Activated CD8-positive, alpha-beta T cell treated with anti-CD3 and anti-CD28 coated beads for 36 hours (primary cell): ENCODE measurements around the gene RAB37. TPM values are rescaled to one million over a fixed set of nuclear protein-coding genes. Genes with fewer than 3 reads are reported as not detected.

Experiments
- ATAC-seq: fragments of 200-7000 bp; cut with Tn5 transposase; one replicate; pipeline ENCODE4 v1.10.0; 2021; ENCODE audit warnings: mild to moderate bottlenecking, moderate library complexity
- CTCF ChIA-PET: fragments of 350-600 bp; sonication (Branson Sonifier 250); formaldehyde crosslinking; loops from one replicate; lab custom pipeline; 2021; ENCODE audit warnings: antibody characterized with exemption; lab: Charles Lee
- POLR2A ChIA-PET: fragments of 350-600 bp; sonication (Branson Sonifier 250); formaldehyde crosslinking; loops from one replicate; lab custom pipeline; 2021; ENCODE audit warnings: antibody characterized with exemption; lab: Charles Lee
- DNase-seq: peaks from one replicate; pipeline ENCODE4 v3.0.0-alpha.2; 2020
- H3K27ac Mint-ChIP-seq: one replicate; pipeline ENCODE4 v1.8.0; 2021; ENCODE audit warnings: mild to moderate bottlenecking, mixed read lengths
- H3K27me3 Mint-ChIP-seq: one replicate; pipeline ENCODE4 v1.8.0; 2021; ENCODE audit warnings: mixed read lengths
- H3K36me3 Mint-ChIP-seq: one replicate; pipeline ENCODE4 v1.8.0; 2021; ENCODE audit warnings: low read depth, mixed read lengths
- H3K4me1 Mint-ChIP-seq: one replicate; pipeline ENCODE4 v1.8.0; 2021; ENCODE audit warnings: low read depth, mixed read lengths
- H3K4me3 Mint-ChIP-seq: one replicate; pipeline ENCODE4 v1.8.0; 2021; ENCODE audit warnings: mild to moderate bottlenecking, moderate library complexity, mixed read lengths
- H3K9me3 Mint-ChIP-seq: one replicate; pipeline ENCODE4 v1.8.0; 2021; ENCODE audit warnings: mixed read lengths
- intact Hi-C: fragments of 100-400 bp; cut with micrococcal nuclease; formaldehyde crosslinking; loops from one replicate; pipeline ENCODE4 v1.10.0; 2022
- total RNA-seq, 2 experiments: library from RNA; stranded (reverse); gene quantifications; one replicate each; pipeline ENCODE4 v1.2.3, GENCODE V29; 2021
- TF ChIP-seq, protein P1 (sequence below): fragments of 200-600 bp; IDR thresholded peaks from one replicate; pipeline ENCODE4 v1.8.0; 2022; ENCODE audit warnings: antibody characterized with exemption, mild to moderate bottlenecking

The RAB37 gene
- total RNA-seq, 2 experiments from 2014 or later, result 6.6 to 6.7 TPM

DNA sequence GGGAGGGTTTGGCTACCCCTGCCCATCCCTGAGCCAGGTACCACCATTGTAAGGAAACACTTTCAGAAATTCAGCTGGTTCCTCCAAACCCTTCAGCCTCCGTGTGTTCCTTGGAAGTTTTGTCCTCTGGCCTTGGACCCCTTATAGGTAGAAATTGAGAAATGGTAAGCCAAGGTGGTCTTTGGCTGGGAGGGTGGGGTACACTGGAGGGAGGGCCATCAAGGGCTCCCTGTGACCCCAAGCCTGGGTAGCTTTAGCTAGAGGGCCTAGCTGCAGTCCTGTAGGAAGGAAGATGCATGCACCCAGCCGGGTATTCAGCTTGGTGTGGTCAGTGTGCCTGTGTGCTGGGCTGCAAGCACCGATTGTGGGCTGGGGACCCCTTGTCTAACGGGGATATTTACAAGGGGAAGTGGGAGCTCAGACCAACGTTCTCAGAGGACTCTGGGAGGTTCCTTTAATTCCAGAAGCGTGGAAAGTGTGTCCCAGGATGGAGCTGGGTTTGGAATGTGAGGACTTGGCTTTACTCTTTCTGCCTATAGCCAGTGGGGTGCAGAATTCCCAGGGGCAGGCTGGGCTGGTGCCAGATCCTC is 32.3 kb downstream of the RAB37 start:
- Mint-ChIP-seq H3K9me3 (no peaks in the 10 kb centered on the region), H3K36me3 (peaks cover 48% of the 10 kb centered on the region), H3K4me1 (peaks cover 26% of the 10 kb centered on the region), H3K4me3 (no peak overlapping the region), H3K27me3 (no peaks in the 10 kb centered on the region), H3K27ac (peak overlapping the region; percentile 52)
- no peak for DNase-seq
- intact Hi-C loops, result no loop called here
- TF ChIP-seq, protein P1, sequence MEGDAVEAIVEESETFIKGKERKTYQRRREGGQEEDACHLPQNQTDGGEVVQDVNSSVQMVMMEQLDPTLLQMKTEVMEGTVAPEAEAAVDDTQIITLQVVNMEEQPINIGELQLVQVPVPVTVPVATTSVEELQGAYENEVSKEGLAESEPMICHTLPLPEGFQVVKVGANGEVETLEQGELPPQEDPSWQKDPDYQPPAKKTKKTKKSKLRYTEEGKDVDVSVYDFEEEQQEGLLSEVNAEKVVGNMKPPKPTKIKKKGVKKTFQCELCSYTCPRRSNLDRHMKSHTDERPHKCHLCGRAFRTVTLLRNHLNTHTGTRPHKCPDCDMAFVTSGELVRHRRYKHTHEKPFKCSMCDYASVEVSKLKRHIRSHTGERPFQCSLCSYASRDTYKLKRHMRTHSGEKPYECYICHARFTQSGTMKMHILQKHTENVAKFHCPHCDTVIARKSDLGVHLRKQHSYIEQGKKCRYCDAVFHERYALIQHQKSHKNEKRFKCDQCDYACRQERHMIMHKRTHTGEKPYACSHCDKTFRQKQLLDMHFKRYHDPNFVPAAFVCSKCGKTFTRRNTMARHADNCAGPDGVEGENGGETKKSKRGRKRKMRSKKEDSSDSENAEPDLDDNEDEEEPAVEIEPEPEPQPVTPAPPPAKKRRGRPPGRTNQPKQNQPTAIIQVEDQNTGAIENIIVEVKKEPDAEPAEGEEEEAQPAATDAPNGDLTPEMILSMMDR, result no peak
- ChIA-PET POLR2A (interaction anchor here (1.3 to 2.3 kb wide), 2 partner anchors 9 to 27 kb away, joined by 3 to 6 read pairs; no protein-coding TSS in a partner anchor), CTCF (interaction anchor here (1.1 to 8.9 kb wide), 7 partner anchors 10 to 112 kb away, joined by 10 to 110 read pairs (median 15); partner anchors contain the start of gene RAB37)
- ATAC-seq, result no peak

GRCh38 chr17:74769856-74770497 is 32.9 kb downstream of the RAB37 start:
- peaks cover 26% of the 10 kb centered on the region for H3K4me1 Mint-ChIP-seq
- CTCF ChIA-PET, result interaction anchor here (1.1 to 8.9 kb wide), 9 partner anchors 10 to 113 kb away, joined by 10 to 110 read pairs (median 15); partner anchors contain the start of gene RAB37
- H3K9me3 Mint-ChIP-seq, result no peaks in the 10 kb centered on the region
- TF ChIP-seq, protein P1, result no peak
- no peak for DNase-seq
- intact Hi-C loops, result no loop called here
- H3K27ac Mint-ChIP-seq, result peak overlapping the region; percentile 52
- no peaks in the 10 kb centered on the region for H3K27me3 Mint-ChIP-seq
- H3K4me3 Mint-ChIP-seq, result no peak overlapping the region
- peaks cover 47% of the 10 kb centered on the region for H3K36me3 Mint-ChIP-seq
- no peak for ATAC-seq
- POLR2A ChIA-PET, result interaction anchor here (1.1 to 2.3 kb wide), 4 partner anchors 8 to 28 kb away, joined by 3 to 9 read pairs (median 7); no protein-coding TSS in a partner anchor

DNA sequence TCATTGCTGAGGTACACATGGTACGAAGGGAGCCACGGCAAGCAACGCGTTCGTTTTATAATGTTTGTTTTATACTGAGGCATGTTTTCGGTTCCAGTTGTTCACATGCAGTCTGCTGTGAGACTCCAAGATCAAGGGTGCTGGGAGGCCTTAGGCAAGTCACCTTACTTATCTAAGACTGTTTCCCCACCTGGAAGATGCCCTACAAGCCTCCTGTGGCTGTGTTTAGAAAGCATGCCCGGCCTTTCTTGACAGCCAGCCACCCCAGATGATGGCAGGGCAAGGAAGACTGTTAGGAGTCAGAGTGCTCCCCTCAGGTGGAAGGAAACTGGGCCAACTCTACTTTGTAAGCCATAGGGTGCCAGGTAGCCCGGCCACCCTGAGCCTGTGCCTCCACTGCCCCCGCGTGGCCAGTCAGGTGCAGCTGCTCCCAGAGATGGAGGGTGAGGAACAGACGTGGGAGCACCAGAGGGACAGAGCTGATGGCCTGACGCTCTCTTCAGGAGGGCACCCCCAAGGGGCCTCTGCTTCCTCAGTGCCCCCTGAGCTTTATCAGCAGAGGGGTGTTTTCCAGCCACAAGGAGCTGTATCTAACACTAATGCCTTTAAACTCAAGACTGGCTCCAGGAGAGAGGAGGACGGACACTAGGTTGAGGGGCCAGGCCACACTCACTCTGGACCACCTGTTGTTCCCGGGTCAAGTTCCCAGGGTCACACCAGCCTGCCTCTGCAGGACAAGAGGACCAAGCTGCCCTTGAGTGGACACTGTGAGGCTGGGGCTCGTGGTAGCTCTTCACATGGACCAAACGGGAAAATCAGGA is 33.7 kb downstream of the RAB37 start:
- no peak overlapping the region for H3K4me3 Mint-ChIP-seq
- ChIA-PET POLR2A (interaction anchor here (0.6 to 2.3 kb wide), 7 partner anchors 9 to 113 kb away, joined by 3 to 9 read pairs (median 5); no protein-coding TSS in a partner anchor), CTCF (interaction anchor here (0.7 to 8.9 kb wide), 20 partner anchors 9 to 264 kb away, joined by 3 to 110 read pairs (median 4); partner anchors contain the start of gene RAB37)
- H3K4me1 Mint-ChIP-seq, result peaks cover 30% of the 10 kb centered on the region
- ATAC-seq (peak; percentile 88), DNase-seq (peak; percentile 78)
- intact Hi-C loops, result no loop called here
- no peaks in the 10 kb centered on the region for H3K9me3 Mint-ChIP-seq
- TF ChIP-seq, protein P1, result peak; percentile 76
- peak overlapping the region; percentile 72 for H3K27ac Mint-ChIP-seq
- no peaks in the 10 kb centered on the region for H3K27me3 Mint-ChIP-seq
- peaks cover 49% of the 10 kb centered on the region for H3K36me3 Mint-ChIP-seq

DNA sequence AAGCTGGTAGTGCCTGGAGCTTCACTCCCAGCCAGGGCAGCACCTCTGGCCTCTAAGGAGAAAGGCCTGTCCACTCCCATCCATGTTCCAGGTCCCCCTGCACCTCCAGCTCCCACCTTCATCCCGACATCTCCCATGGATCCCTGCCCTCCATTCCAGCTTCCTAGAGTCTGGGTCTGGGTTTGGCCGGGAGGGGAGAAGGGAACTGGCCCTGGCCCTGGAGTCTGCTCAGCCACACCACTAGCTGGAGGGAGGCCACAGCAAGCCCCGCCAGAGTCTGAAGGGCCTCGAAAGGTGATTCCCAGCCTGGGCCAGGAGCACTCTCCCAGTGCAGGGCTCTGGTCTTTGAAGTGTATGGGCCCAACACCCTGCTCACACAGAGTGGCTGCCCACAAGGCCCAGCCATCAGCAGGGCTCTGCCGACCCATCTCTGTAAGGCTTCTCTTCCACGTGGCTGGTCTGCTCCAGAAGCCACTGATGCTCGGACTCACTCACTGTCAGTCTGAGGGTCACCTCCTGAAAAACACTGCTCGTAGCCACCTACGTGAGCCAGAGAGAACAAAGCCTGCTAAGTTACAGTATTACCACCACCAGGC is 34.4 kb downstream of the RAB37 start:
- Mint-ChIP-seq H3K36me3 (peaks cover 49% of the 10 kb centered on the region), H3K4me3 (no peak overlapping the region), H3K9me3 (no peaks in the 10 kb centered on the region), H3K27me3 (no peaks in the 10 kb centered on the region), H3K27ac (peak overlapping the region; percentile 43), H3K4me1 (peaks cover 29% of the 10 kb centered on the region)
- TF ChIP-seq, protein P1, result no peak
- intact Hi-C loops, result no loop called here
- CTCF ChIA-PET, result interaction anchor here (0.7 to 8.9 kb wide), 20 partner anchors 8 to 263 kb away, joined by 3 to 110 read pairs (median 4); partner anchors contain the start of gene RAB37
- POLR2A ChIA-PET, result interaction anchor here (0.6 to 2.3 kb wide), 8 partner anchors 9 to 114 kb away, joined by 3 to 9 read pairs (median 4); no protein-coding TSS in a partner anchor
- no peak for ATAC-seq
- no peak for DNase-seq
